SK-N-SH treated with all-trans-retinoic acid at 6 μM for 48 hours (cell line): ENCODE measurements around the gene RAB19.

Experiments
- ATAC-seq: fragments of 200-7000 bp; cut with Tn5 transposase; 3 replicates; pipeline ENCODE4 v1.9.1; 2020; ENCODE audit warnings: mild to moderate bottlenecking, moderate library complexity
- ARNTL ChIP-seq: fragments of 450-650 bp; formaldehyde crosslinking; IDR thresholded peaks from 2 replicates; pipeline ENCODE4 v1.5.0; 2020; ENCODE audit warnings: low read depth, mild to moderate bottlenecking, moderate library complexity, borderline replicate concordance
- ESRRG ChIP-seq: fragments of 250-450 bp; sonication (Bioruptor Pico); IDR thresholded peaks from 2 replicates; pipeline ENCODE4 v1.6.1; 2021; ENCODE audit warnings: mild to moderate bottlenecking
- GLIS3 ChIP-seq: fragments of 250-450 bp; sonication (Bioruptor Pico); IDR thresholded peaks from 2 replicates; pipeline ENCODE4 v1.5.0; 2020; ENCODE audit warnings: mild to moderate bottlenecking, moderate library complexity
- ISL1 ChIP-seq: fragments of 250-450 bp; sonication (Bioruptor Pico); IDR thresholded peaks from 2 replicates; pipeline ENCODE4 v2.1.2; 2022; ENCODE audit warnings: mild to moderate bottlenecking, moderate library complexity
- OSR1 ChIP-seq: fragments of 250-450 bp; sonication (Bioruptor Pico); IDR thresholded peaks from 2 replicates; pipeline ENCODE4 v1.8.0; 2022; ENCODE audit warnings: moderate library complexity, mild to moderate bottlenecking, inconsistent platforms
- PPARA ChIP-seq: fragments of 250-450 bp; sonication (Bioruptor Pico); IDR thresholded peaks from 2 replicates; pipeline ENCODE4 v1.5.0; 2020; ENCODE audit warnings: mild to moderate bottlenecking, borderline replicate concordance
- RARB ChIP-seq: fragments of 250-450 bp; sonication (Bioruptor Pico); IDR thresholded peaks from 2 replicates; pipeline ENCODE4 v1.8.0; 2021; ENCODE audit warnings: mild to moderate bottlenecking, moderate library complexity
- SNAI2 ChIP-seq: fragments of 250-450 bp; sonication (Bioruptor Pico); IDR thresholded peaks from 2 replicates; pipeline ENCODE4 v1.5.0; 2020; ENCODE audit warnings: mild to moderate bottlenecking, moderate library complexity
- TCF4 ChIP-seq: fragments of 250-450 bp; sonication (Bioruptor Pico); IDR thresholded peaks from 2 replicates; pipeline ENCODE4 v1.8.0; 2021; ENCODE audit warnings: mild to moderate bottlenecking, moderate library complexity, borderline replicate concordance
- TOX ChIP-seq: fragments of 250-450 bp; sonication (Bioruptor Pico); IDR thresholded peaks from 2 replicates; pipeline ENCODE4 v1.8.0; 2021; ENCODE audit warnings: mild to moderate bottlenecking, moderate library complexity, borderline replicate concordance
- ZC3H10 ChIP-seq: fragments of 250-450 bp; sonication (Bioruptor Pico); IDR thresholded peaks from 2 replicates; pipeline ENCODE4 v1.5.1; 2021; ENCODE audit warnings: mild to moderate bottlenecking, moderate library complexity
- ZFP3 ChIP-seq: fragments of 250-450 bp; sonication (Bioruptor Pico); IDR thresholded peaks from 2 replicates; pipeline ENCODE4 v1.5.0; 2020; ENCODE audit warnings: mild to moderate bottlenecking, moderate library complexity
- ZFP30 ChIP-seq: fragments of 450-650 bp; formaldehyde crosslinking; IDR thresholded peaks from 2 replicates; pipeline ENCODE4 v1.5.0; 2022; ENCODE audit warnings: mild to moderate bottlenecking, moderate library complexity
- ZNF565 ChIP-seq: fragments of 450-650 bp; formaldehyde crosslinking; conservative IDR thresholded peaks from 2 replicates; pipeline ENCODE4 v1.5.0; 2020; ENCODE audit warnings: low read depth, mild to moderate bottlenecking, moderate library complexity
- ZNF70 ChIP-seq: fragments of 450-650 bp; formaldehyde crosslinking; IDR thresholded peaks from 2 replicates; pipeline ENCODE4 v1.5.0; 2020; ENCODE audit warnings: mild to moderate bottlenecking, moderate library complexity
- ZNF8 ChIP-seq: fragments of 450-650 bp; formaldehyde crosslinking; IDR thresholded peaks from 2 replicates; pipeline ENCODE4 v1.5.0; 2020; ENCODE audit warnings: mild to moderate bottlenecking, moderate library complexity
- TF ChIP-seq, protein P1 (sequence below): fragments of 250-450 bp; sonication (Bioruptor Pico); IDR thresholded peaks from 2 replicates; pipeline ENCODE4 v1.5.1; 2021; ENCODE audit warnings: mild to moderate bottlenecking, moderate library complexity
- TF ChIP-seq, protein P2 (sequence below): fragments of 250-450 bp; sonication (Bioruptor Pico); IDR thresholded peaks from 2 replicates; pipeline ENCODE4 v1.8.0; 2021; ENCODE audit warnings: low read depth, mild to moderate bottlenecking, moderate library complexity, borderline replicate concordance
- TF ChIP-seq, protein P3 (sequence below): fragments of 250-450 bp; sonication (Bioruptor Pico); IDR thresholded peaks from 2 replicates; pipeline ENCODE4 v1.8.0; 2020; ENCODE audit warnings: mild to moderate bottlenecking, moderate library complexity, borderline replicate concordance
- TF ChIP-seq, protein P4 (sequence below): fragments of 250-450 bp; sonication (Bioruptor Pico); IDR thresholded peaks from 2 replicates; pipeline ENCODE4 v1.5.0; 2020; ENCODE audit warnings: mild to moderate bottlenecking, moderate library complexity

Gene RAB19

DNA sequence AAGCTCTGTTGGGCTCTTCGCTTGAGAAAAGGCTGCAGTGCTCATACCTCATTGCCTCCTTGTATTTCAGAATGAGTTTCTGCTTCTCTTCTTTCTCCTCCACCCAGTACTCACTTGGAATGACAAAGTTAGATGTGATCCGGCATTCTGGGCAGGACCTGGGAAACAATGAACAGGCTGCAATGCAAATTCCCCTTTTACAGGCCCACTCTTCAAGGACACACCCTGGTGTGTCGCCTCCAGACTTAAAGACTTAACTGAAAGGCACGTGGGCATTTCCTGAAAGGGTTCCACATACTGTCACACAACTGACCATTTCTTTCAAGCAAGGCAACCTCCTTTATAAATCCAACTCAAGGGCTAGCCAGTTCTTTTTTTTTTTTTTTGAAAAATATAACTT, 51.9 kb downstream of the RAB19 start:
- TF ChIP-seq, protein P1, sequence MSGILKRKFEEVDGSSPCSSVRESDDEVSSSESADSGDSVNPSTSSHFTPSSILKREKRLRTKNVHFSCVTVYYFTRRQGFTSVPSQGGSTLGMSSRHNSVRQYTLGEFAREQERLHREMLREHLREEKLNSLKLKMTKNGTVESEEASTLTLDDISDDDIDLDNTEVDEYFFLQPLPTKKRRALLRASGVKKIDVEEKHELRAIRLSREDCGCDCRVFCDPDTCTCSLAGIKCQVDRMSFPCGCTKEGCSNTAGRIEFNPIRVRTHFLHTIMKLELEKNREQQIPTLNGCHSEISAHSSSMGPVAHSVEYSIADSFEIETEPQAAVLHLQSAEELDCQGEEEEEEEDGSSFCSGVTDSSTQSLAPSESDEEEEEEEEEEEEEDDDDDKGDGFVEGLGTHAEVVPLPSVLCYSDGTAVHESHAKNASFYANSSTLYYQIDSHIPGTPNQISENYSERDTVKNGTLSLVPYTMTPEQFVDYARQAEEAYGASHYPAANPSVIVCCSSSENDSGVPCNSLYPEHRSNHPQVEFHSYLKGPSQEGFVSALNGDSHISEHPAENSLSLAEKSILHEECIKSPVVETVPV (CRISPR knock-in tag) = no peak
- TF ChIP-seq ESRRG (CRISPR knock-in tag) (no peak), ZFP3 (no peak), SNAI2 (CRISPR knock-in tag) (no peak), RARB (CRISPR knock-in tag) (no peak), OSR1 (CRISPR knock-in tag) (no peak), ARNTL (CRISPR knock-in tag) (no peak), PPARA (CRISPR knock-in tag) (no peak)
- TF ChIP-seq, protein P2, sequence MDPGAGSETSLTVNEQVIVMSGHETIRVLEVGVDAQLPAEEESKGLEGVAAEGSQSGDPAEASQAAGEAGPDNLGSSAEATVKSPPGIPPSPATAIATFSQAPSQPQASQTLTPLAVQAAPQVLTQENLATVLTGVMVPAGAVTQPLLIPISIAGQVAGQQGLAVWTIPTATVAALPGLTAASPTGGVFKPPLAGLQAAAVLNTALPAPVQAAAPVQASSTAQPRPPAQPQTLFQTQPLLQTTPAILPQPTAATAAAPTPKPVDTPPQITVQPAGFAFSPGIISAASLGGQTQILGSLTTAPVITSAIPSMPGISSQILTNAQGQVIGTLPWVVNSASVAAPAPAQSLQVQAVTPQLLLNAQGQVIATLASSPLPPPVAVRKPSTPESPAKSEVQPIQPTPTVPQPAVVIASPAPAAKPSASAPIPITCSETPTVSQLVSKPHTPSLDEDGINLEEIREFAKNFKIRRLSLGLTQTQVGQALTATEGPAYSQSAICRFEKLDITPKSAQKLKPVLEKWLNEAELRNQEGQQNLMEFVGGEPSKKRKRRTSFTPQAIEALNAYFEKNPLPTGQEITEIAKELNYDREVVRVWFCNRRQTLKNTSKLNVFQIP (CRISPR knock-in tag) = no peak
- TF ChIP-seq, protein P3, sequence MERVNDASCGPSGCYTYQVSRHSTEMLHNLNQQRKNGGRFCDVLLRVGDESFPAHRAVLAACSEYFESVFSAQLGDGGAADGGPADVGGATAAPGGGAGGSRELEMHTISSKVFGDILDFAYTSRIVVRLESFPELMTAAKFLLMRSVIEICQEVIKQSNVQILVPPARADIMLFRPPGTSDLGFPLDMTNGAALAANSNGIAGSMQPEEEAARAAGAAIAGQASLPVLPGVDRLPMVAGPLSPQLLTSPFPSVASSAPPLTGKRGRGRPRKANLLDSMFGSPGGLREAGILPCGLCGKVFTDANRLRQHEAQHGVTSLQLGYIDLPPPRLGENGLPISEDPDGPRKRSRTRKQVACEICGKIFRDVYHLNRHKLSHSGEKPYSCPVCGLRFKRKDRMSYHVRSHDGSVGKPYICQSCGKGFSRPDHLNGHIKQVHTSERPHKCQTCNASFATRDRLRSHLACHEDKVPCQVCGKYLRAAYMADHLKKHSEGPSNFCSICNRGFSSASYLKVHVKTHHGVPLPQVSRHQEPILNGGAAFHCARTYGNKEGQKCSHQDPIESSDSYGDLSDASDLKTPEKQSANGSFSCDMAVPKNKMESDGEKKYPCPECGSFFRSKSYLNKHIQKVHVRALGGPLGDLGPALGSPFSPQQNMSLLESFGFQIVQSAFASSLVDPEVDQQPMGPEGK (CRISPR knock-in tag) = no peak
- ATAC-seq = no peak

DNA sequence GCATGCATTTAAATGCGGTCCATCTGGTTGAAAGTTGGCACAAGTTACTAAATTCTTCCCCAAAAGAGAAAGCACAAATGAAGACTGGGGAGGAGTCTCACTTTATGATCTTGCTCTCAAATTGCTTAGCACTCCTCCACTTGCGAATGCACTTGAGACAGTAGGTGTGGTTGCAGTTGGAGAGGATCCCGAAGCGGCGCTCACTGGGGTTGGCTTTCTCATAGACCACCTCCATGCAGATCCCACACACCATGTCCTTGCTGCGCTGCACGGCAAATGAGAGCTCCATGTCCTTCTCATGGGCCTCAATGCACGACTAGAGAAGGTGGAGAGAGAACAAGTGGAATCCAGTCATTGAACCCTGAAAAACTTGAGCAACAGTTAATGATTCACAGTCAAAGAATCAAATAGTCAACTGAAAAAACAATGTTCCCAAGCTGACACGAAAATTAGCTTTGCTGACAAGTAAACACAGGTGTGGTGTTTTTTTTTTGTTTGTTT, 52.7 kb downstream of the RAB19 start:
- no peak for ATAC-seq
- no peak for TF ChIP-seq ZNF70 (CRISPR knock-in tag)
- no peak for TF ChIP-seq ZFP30 (CRISPR knock-in tag)

DNA sequence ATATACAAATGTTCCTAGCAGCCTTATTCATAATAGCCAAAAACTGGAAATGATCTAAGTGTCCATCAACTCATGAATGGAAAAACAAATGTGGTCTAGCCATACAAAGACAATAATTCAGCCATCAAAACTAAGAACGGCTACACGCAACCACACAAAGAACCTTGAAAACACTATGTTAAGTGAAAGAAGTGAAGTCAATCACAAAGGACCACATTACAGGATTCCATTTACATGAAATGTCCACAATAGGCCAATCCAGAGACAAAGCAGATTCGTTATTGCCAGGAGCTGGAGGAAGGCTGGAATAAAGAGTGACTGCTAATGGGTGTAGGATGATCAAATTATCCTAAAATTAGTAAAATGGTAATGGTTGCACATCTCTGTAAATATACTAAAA, 54.3 kb downstream of the RAB19 start:
- TF ChIP-seq ESRRG (CRISPR knock-in tag) (no peak), TOX (CRISPR knock-in tag) (no peak), ZNF565 (CRISPR knock-in tag) (no peak), GLIS3 (no peak), ARNTL (CRISPR knock-in tag) (no peak), ZC3H10 (CRISPR knock-in tag) (no peak), ZFP3 (no peak), ZNF8 (CRISPR knock-in tag) (no peak), PPARA (CRISPR knock-in tag) (no peak)
- TF ChIP-seq, protein P2 (CRISPR knock-in tag) = no peak
- TF ChIP-seq, protein P3 (CRISPR knock-in tag) = no peak
- TF ChIP-seq, all 23 proteins: peak for 0
- no peak for ATAC-seq

DNA sequence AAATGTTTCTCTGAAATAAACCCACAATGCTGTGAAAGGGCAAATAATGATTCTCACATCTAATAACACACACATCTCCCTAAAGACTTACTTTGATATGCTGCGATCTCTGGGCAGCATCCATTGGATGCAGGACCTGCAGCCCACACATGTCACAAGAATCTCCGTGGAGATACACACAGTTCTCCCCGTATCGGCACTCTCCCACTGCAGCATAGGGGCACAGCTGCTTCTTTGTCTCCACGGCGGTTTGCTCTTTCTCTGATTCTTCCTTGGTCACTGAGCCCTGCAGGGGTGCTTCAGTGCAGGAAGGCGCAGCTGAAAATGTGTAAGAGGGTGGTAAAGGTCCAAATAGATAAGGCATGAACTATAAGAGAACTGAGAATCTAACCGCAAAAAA, 55.1 kb downstream of the RAB19 start:
- no peak for ATAC-seq
- no peak for TF ChIP-seq RARB (CRISPR knock-in tag)
- TF ChIP-seq GLIS3 = no peak
- TF ChIP-seq ZFP30 (CRISPR knock-in tag) = no peak
- TF ChIP-seq TCF4 = no peak
- TF ChIP-seq, protein P1 (CRISPR knock-in tag) = no peak
- no peak for TF ChIP-seq ZNF70 (CRISPR knock-in tag)
- TF ChIP-seq, protein P4, sequence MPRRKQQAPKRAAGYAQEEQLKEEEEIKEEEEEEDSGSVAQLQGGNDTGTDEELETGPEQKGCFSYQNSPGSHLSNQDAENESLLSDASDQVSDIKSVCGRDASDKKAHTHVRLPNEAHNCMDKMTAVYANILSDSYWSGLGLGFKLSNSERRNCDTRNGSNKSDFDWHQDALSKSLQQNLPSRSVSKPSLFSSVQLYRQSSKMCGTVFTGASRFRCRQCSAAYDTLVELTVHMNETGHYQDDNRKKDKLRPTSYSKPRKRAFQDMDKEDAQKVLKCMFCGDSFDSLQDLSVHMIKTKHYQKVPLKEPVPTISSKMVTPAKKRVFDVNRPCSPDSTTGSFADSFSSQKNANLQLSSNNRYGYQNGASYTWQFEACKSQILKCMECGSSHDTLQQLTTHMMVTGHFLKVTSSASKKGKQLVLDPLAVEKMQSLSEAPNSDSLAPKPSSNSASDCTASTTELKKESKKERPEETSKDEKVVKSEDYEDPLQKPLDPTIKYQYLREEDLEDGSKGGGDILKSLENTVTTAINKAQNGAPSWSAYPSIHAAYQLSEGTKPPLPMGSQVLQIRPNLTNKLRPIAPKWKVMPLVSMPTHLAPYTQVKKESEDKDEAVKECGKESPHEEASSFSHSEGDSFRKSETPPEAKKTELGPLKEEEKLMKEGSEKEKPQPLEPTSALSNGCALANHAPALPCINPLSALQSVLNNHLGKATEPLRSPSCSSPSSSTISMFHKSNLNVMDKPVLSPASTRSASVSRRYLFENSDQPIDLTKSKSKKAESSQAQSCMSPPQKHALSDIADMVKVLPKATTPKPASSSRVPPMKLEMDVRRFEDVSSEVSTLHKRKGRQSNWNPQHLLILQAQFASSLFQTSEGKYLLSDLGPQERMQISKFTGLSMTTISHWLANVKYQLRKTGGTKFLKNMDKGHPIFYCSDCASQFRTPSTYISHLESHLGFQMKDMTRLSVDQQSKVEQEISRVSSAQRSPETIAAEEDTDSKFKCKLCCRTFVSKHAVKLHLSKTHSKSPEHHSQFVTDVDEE (CRISPR knock-in tag) = no peak
- no peak for TF ChIP-seq ZFP3
- no peak for TF ChIP-seq OSR1 (CRISPR knock-in tag)
- no peak for TF ChIP-seq ISL1 (CRISPR knock-in tag)
- TF ChIP-seq ARNTL (CRISPR knock-in tag) = no peak
- no peak for TF ChIP-seq ZNF8 (CRISPR knock-in tag)
